ENCODE data around the gene OR10W1. TPM values are rescaled to one million over a fixed set of nuclear protein-coding genes. Genes with fewer than 3 reads are reported as not detected.
A peak's percentile ranks its signal among the peaks of the same experiment; 100 is the strongest.

The OR10W1 gene, protein sequence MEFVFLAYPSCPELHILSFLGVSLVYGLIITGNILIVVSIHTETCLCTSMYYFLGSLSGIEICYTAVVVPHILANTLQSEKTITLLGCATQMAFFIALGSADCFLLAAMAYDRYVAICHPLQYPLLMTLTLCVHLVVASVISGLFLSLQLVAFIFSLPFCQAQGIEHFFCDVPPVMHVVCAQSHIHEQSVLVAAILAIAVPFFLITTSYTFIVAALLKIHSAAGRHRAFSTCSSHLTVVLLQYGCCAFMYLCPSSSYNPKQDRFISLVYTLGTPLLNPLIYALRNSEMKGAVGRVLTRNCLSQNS
- total RNA-seq (not detected), polyA plus RNA-seq (not detected)

GRCh38 chr11:58268142-58268541 lies at the start of gene OR10W1:
Gene OR10W1, minus strand, starts transcription at chr11:58268260. Its CDS starts 402 bp downstream, at chr11:58267858.
- Mint-ChIP-seq H3K27ac (peak within 1 kb of the TSS in 1 of 7 donors; percentile 2), H3K27me3 (peaks cover 6 to 13% of the 10 kb centered on the region in 2 donors), H3K9me3 (peaks cover 0 to 3% (median 0%) of the 10 kb centered on the region in 8 donors), H3K36me3 (no peaks in the 10 kb centered on the region), H3K4me3 (no peak within 1 kb of the TSS), H3K4me1 (no peaks in the 10 kb centered on the region)
- Histone ChIP-seq H3K27me3 (ENCODE audit: insufficient read depth, low read length) (no peaks in the 10 kb centered on the region), H3K36me3 (ENCODE audit: insufficient read depth, low read length) (no peaks in the 10 kb centered on the region), H3K4me3 (ENCODE audit: low read length in 2 of 2) (no peak within 1 kb of the TSS), H3K9me3 (ENCODE audit: control insufficient read depth in 1 of 2, low read length in 2 of 2) (no peaks in the 10 kb centered on the region), H3K4me1 (ENCODE audit: insufficient read depth, low read length) (no peaks in the 10 kb centered on the region), H3K27ac (ENCODE audit: low read depth, low read length) (no peak within 1 kb of the TSS)
- intact Hi-C loops (cut with micrococcal nuclease) = no loop called here
- ChIA-PET POLR2A (ENCODE audit: partially characterized antibody) (no interaction called here), CTCF (ENCODE audit: partially characterized antibody) (no interaction called here)
- no peak for DNase-seq

GRCh38 chr11:58316142-58316541 lies 48.1 kb upstream of the OR10W1 start:
- peaks cover 0 to 12% (median 5%) of the 10 kb centered on the region in 8 donors for H3K9me3 Mint-ChIP-seq
- H3K27ac Mint-ChIP-seq = no peak overlapping the region
- peaks cover 0 to 3% of the 10 kb centered on the region in 2 donors for H3K36me3 Mint-ChIP-seq
- Histone ChIP-seq H3K4me1 (ENCODE audit: insufficient read depth, low read length) (no peaks in the 10 kb centered on the region), H3K9me3 (ENCODE audit: control insufficient read depth in 1 of 2, low read length in 2 of 2) (no peaks in the 10 kb centered on the region), H3K27me3 (ENCODE audit: insufficient read depth, low read length) (no peaks in the 10 kb centered on the region), H3K27ac (ENCODE audit: low read depth, low read length) (no peak overlapping the region), H3K36me3 (ENCODE audit: insufficient read depth, low read length) (no peaks in the 10 kb centered on the region), H3K4me3 (ENCODE audit: low read length in 2 of 2) (no peak overlapping the region)
- POLR2A ChIA-PET (ENCODE audit: partially characterized antibody) = no interaction called here
- CTCF ChIA-PET (ENCODE audit: partially characterized antibody) = no interaction called here
- DNase-seq = no peak
- H3K27me3 Mint-ChIP-seq = peaks cover 9 to 15% of the 10 kb centered on the region in 2 donors
- H3K4me3 Mint-ChIP-seq = no peak overlapping the region
- intact Hi-C loops (cut with micrococcal nuclease) = no loop called here
- H3K4me1 Mint-ChIP-seq = no peaks in the 10 kb centered on the region

- Mint-ChIP-seq H3K9me3 (peaks cover 0 to 9% (median 0%) of the 10 kb centered on the region in 8 donors), H3K4me3 (no peak overlapping the region), H3K27ac (no peak overlapping the region), H3K36me3 (no peaks in the 10 kb centered on the region), H3K4me1 (no peaks in the 10 kb centered on the region), H3K27me3 (no peaks in the 10 kb centered on the region)
- no peak overlapping the region for H3K27ac ChIP-seq (ENCODE audit: low read depth, low read length)
- H3K4me3 ChIP-seq (ENCODE audit: low read length in 2 of 2) = no peak overlapping the region
- no peaks in the 10 kb centered on the region for H3K9me3 ChIP-seq (ENCODE audit: control insufficient read depth in 1 of 2, low read length in 2 of 2)
- H3K4me1 ChIP-seq (ENCODE audit: insufficient read depth, low read length) = no peaks in the 10 kb centered on the region
- no peak for DNase-seq
- CTCF ChIA-PET (ENCODE audit: partially characterized antibody) = no interaction called here
- intact Hi-C loops (cut with micrococcal nuclease) = no loop called here
- no peaks in the 10 kb centered on the region for H3K27me3 ChIP-seq (ENCODE audit: insufficient read depth, low read length)
- H3K36me3 ChIP-seq (ENCODE audit: insufficient read depth, low read length) = no peaks in the 10 kb centered on the region
- POLR2A ChIA-PET (ENCODE audit: partially characterized antibody) = no interaction called here
These were observed 33.5 kb upstream of the OR10W1 start for GRCh38 chr11:58301576-58301975.

- POLR2A ChIA-PET (ENCODE audit: partially characterized antibody) = no interaction called here
- Mint-ChIP-seq H3K4me3 (no peak overlapping the region), H3K9me3 (peaks cover 0 to 3% (median 0%) of the 10 kb centered on the region in 8 donors), H3K36me3 (no peaks in the 10 kb centered on the region), H3K4me1 (no peaks in the 10 kb centered on the region), H3K27ac (no peak overlapping the region), H3K27me3 (peaks cover 10 to 14% of the 10 kb centered on the region in 2 donors)
- no peaks in the 10 kb centered on the region for H3K9me3 ChIP-seq (ENCODE audit: control insufficient read depth in 1 of 2, low read length in 2 of 2)
- H3K4me3 ChIP-seq (ENCODE audit: low read length in 2 of 2) = no peak overlapping the region
- no peaks in the 10 kb centered on the region for H3K4me1 ChIP-seq (ENCODE audit: insufficient read depth, low read length)
- CTCF ChIA-PET (ENCODE audit: partially characterized antibody) = no interaction called here
- DNase-seq = no peak
- no peaks in the 10 kb centered on the region for H3K27me3 ChIP-seq (ENCODE audit: insufficient read depth, low read length)
- intact Hi-C loops (cut with micrococcal nuclease) = no loop called here
- no peaks in the 10 kb centered on the region for H3K36me3 ChIP-seq (ENCODE audit: insufficient read depth, low read length)
- H3K27ac ChIP-seq (ENCODE audit: low read depth, low read length) = no peak overlapping the region
These were observed 24.0 kb upstream of the OR10W1 start for GRCh38 chr11:58292017-58292416.

- Mint-ChIP-seq H3K4me3 (no peak overlapping the region), H3K27me3 (peaks cover 9 to 16% of the 10 kb centered on the region in 2 donors), H3K27ac (no peak overlapping the region), H3K4me1 (peaks cover 0 to 6% (median 4%) of the 10 kb centered on the region in 4 donors), H3K36me3 (no peaks in the 10 kb centered on the region), H3K9me3 (peaks cover 0 to 3% (median 0%) of the 10 kb centered on the region in 8 donors)
- Histone ChIP-seq H3K27me3 (ENCODE audit: insufficient read depth, low read length) (no peaks in the 10 kb centered on the region), H3K27ac (ENCODE audit: low read depth, low read length) (no peak overlapping the region), H3K9me3 (ENCODE audit: control insufficient read depth in 1 of 2, low read length in 2 of 2) (no peaks in the 10 kb centered on the region), H3K4me3 (ENCODE audit: low read length in 2 of 2) (no peak overlapping the region), H3K36me3 (ENCODE audit: insufficient read depth, low read length) (no peaks in the 10 kb centered on the region), H3K4me1 (ENCODE audit: insufficient read depth, low read length) (no peaks in the 10 kb centered on the region)
- CTCF ChIA-PET (ENCODE audit: partially characterized antibody) = no interaction called here
- POLR2A ChIA-PET (ENCODE audit: partially characterized antibody) = no interaction called here
- no peak for DNase-seq
- intact Hi-C loops (cut with micrococcal nuclease) = no loop called here
These were observed 21.2 kb upstream of the OR10W1 start for GRCh38 chr11:58289266-58289665.

- peaks cover 1 to 5% of the 10 kb centered on the region in 2 donors for H3K27me3 Mint-ChIP-seq
- H3K4me1 Mint-ChIP-seq = peaks cover 0 to 6% (median 4%) of the 10 kb centered on the region in 4 donors
- Histone ChIP-seq H3K36me3 (ENCODE audit: insufficient read depth, low read length) (no peaks in the 10 kb centered on the region), H3K4me1 (ENCODE audit: insufficient read depth, low read length) (no peaks in the 10 kb centered on the region), H3K27ac (ENCODE audit: low read depth, low read length) (no peak overlapping the region), H3K27me3 (ENCODE audit: insufficient read depth, low read length) (no peaks in the 10 kb centered on the region), H3K9me3 (ENCODE audit: control insufficient read depth in 1 of 2, low read length in 2 of 2) (no peaks in the 10 kb centered on the region), H3K4me3 (ENCODE audit: low read length in 2 of 2) (no peak overlapping the region)
- H3K36me3 Mint-ChIP-seq = no peaks in the 10 kb centered on the region
- ChIA-PET POLR2A (ENCODE audit: partially characterized antibody) (no interaction called here), CTCF (ENCODE audit: partially characterized antibody) (interaction anchor here (1.4 kb wide), 1 partner anchor 10 kb away, joined by 3 read pairs; no protein-coding TSS in a partner anchor)
- DNase-seq = no peak
- H3K4me3 Mint-ChIP-seq = no peak overlapping the region
- H3K9me3 Mint-ChIP-seq = peaks cover 0 to 8% (median 0%) of the 10 kb centered on the region in 8 donors
- no peak overlapping the region for H3K27ac Mint-ChIP-seq
- intact Hi-C loops (cut with micrococcal nuclease) = no loop called here
These were observed 18.2 kb upstream of the OR10W1 start for GRCh38 chr11:58286249-58286648.

DNA sequence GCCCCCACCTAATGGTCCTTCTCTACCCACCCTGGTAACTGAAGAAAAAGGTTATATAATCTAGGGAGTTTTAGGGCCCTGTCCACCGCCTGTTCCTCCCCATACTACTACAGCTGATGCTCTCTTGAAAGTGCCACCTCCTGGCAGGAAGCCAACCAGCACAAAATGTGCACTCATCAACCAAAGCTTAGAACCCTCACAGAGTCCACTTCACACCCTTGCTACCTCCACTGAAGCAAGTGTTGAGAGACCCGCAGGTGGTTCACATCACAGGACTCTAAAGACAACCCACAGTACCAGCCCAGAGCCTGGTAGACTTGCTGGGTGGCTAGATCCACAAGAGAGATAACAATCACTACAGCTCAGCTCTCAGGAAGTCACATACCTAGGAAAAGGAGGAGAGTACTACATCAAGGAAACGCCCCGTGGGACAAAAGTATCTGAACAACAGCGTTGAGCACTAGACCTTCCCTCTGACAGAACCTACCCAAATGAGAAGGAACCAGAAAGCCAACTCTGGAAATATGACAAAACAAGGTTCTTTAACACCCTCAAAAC lies 17.5 kb upstream of the OR10W1 start:
- peak overlapping the region in 1 of 7 donors; percentile 16 for H3K27ac Mint-ChIP-seq
- no peak for DNase-seq
- H3K4me3 Mint-ChIP-seq = no peak overlapping the region
- intact Hi-C loops (cut with micrococcal nuclease) = no loop called here
- Histone ChIP-seq H3K4me1 (ENCODE audit: insufficient read depth, low read length) (no peaks in the 10 kb centered on the region), H3K27me3 (ENCODE audit: insufficient read depth, low read length) (no peaks in the 10 kb centered on the region), H3K36me3 (ENCODE audit: insufficient read depth, low read length) (no peaks in the 10 kb centered on the region), H3K4me3 (ENCODE audit: low read length in 2 of 2) (no peak overlapping the region), H3K27ac (ENCODE audit: low read depth, low read length) (no peak overlapping the region), H3K9me3 (ENCODE audit: control insufficient read depth in 1 of 2, low read length in 2 of 2) (no peaks in the 10 kb centered on the region)
- peaks cover 0 to 6% (median 4%) of the 10 kb centered on the region in 4 donors for H3K4me1 Mint-ChIP-seq
- ChIA-PET POLR2A (ENCODE audit: partially characterized antibody) (no interaction called here), CTCF (ENCODE audit: partially characterized antibody) (interaction anchor here (0.7 to 1.4 kb wide), 2 partner anchors 11 to 13 kb away, joined by 3 read pairs; no protein-coding TSS in a partner anchor)
- peaks cover 1 to 10% of the 10 kb centered on the region in 2 donors for H3K27me3 Mint-ChIP-seq
- no peaks in the 10 kb centered on the region for H3K36me3 Mint-ChIP-seq
- H3K9me3 Mint-ChIP-seq = peaks cover 0 to 11% (median under 1%) of the 10 kb centered on the region in 8 donors

Data from CD4-positive, alpha-beta memory T cell (primary cell).